H1 (cell line): Measurements from ENCODE around the gene OR10AD1. TPM values are rescaled to one million over a fixed set of nuclear protein-coding genes. Genes with fewer than 3 reads are reported as not detected.

Experiments used
- CHD2 ChIP-seq: IDR thresholded peaks from 2 replicates; pipeline ENCODE4 v1.6.1; 2012; ENCODE audit warnings: low read length, improper control_type of control experiment
- CHD7 ChIP-seq: fragments of 300-600 bp; sonication (generic); IDR thresholded peaks from 2 replicates; pipeline ENCODE4 v1.7.1; 2012; ENCODE audit warnings: low read length, moderate library complexity, mild to moderate bottlenecking, inconsistent platforms; ENCODE audit not compliant: insufficient replicate concordance
- CTBP2 ChIP-seq: IDR thresholded peaks from 2 replicates; pipeline ENCODE4 v1.7.0; 2011; ENCODE audit warnings: borderline replicate concordance, mild to moderate bottlenecking, moderate library complexity, mixed read lengths, low read length; ENCODE audit not compliant: insufficient read depth, insufficient read length
- FOSL1 ChIP-seq: IDR thresholded peaks from 2 replicates; pipeline ENCODE4 v1.6.1; 2011; ENCODE audit warnings: mild to moderate bottlenecking, low read depth, low read length, moderate library complexity; ENCODE audit not compliant: insufficient read depth
- NRF1 ChIP-seq: IDR thresholded peaks from 2 replicates; pipeline ENCODE4 v1.6.1; 2011; ENCODE audit warnings: mild to moderate bottlenecking, low read depth, low read length, improper control_type of control experiment
- SIN3A ChIP-seq, 2 experiments: IDR thresholded peaks in 1 of 2; conservative IDR thresholded peaks in 1 of 2; 2 replicates each; pipeline ENCODE4 v1.6.1; 2011 to 2012; ENCODE audit warnings: low read length in 2 of 2, improper control_type of control experiment in 1 of 2, low read depth in 1 of 2, mild to moderate bottlenecking in 1 of 2
- SRF ChIP-seq: IDR thresholded peaks from 2 replicates; pipeline ENCODE4 v1.6.1; 2011; ENCODE audit warnings: mild to moderate bottlenecking, low read depth, low read length, moderate library complexity
- TBP ChIP-seq: IDR thresholded peaks from 2 replicates; pipeline ENCODE4 v1.6.1; 2011; ENCODE audit warnings: low read depth, low read length, improper control_type of control experiment
- TCF12 ChIP-seq: IDR thresholded peaks from 2 replicates; pipeline ENCODE4 v1.6.1; 2011; ENCODE audit warnings: low read depth, mild to moderate bottlenecking, low read length
- ZNF274 ChIP-seq: IDR thresholded peaks from 2 replicates; pipeline ENCODE4 v1.7.0; 2012; ENCODE audit warnings: low read length, borderline replicate concordance; ENCODE audit errors: extremely low read depth
- polyA plus RNA-seq, 7 experiments: library from polyadenylated mRNA; depleted of rRNA in 3 of 7; stranded (reverse) in 5 of 7; unstranded in 2 of 7; fragments of >200 nt in 5 of 7; fragments of 200-250 nt in 2 of 7; gene quantifications; 1 replicate in 5 of 7; 2 replicates in 1 of 7; 4 replicates in 1 of 7; pipeline versions ENCODE4 v1.2.1 to v1.2.3, GENCODE V29; 2011 to 2013; ENCODE audit warnings: missing spikeins in 2 of 7, mixed read lengths in 2 of 7
- total RNA-seq: library from RNA; stranded (reverse); fragmentation: NEBNext Ultra II Directional; extraction: Animal tissue kit (Norgen Biotek cat#: 25700); gene quantifications from 2 replicates; pipeline ENCODE4 v1.2.1, GENCODE V29; 2021

The OR10AD1 gene
- total and polyA plus RNA-seq, 2 of the 8 experiments (the other 6 are each of a cell fraction or from before 2014, with no cell fraction given): not detected

GRCh38 chr12:48197971-48198671 lies 5.0 kb downstream of the OR10AD1 start (continued):
- 0 out of 2 replicates have a peak, but pooled peaks have one; percentile 1 for TF ChIP-seq SRF
- TF ChIP-seq FOSL1: no peak
- no peak for TF ChIP-seq CTBP2
- no peak for TF ChIP-seq CHD7
- peak; percentile 81 for TF ChIP-seq TBP
- no peak for TF ChIP-seq NRF1
- TF ChIP-seq SIN3A (conservative IDR thresholded peaks at IDR 0.05 in 1 of 2, IDR thresholded peaks at IDR 0.05 in 1 of 2; ENCODE audit: low read depth in 1 of 2, low read length in 2 of 2): no peak; a peak in 1 of 4 replicates
- no peak for TF ChIP-seq TCF12
- no peak; the same call in 1 of the 2 replicates for TF ChIP-seq CHD2
- TF ChIP-seq ZNF274: no peak
